A673 (cell line): ENCODE measurements around the gene ERAP2.

Experiments used
- CTCF ChIP-seq: fragments of 300-800, 200-600 bp; sonication (generic); conservative IDR thresholded peaks from 2 replicates; pipeline ENCODE4 v1.5.1; 2017; ENCODE audit warnings: low read depth, mild to moderate bottlenecking, antibody characterized with exemption, low read length, moderate library complexity, mixed read lengths
- EZH2 ChIP-seq: fragments of 200-600 bp; sonication (generic); IDR thresholded peaks from 2 replicates; pipeline ENCODE4 v1.6.1; 2017; ENCODE audit warnings: borderline replicate concordance, low read depth, mild to moderate bottlenecking, mixed read lengths, antibody characterized with exemption, low read length; ENCODE audit not compliant: poor library complexity, severe bottlenecking

- no peak for TF ChIP-seq CTCF
- no peak for TF ChIP-seq EZH2
These were observed 22.2 kb upstream of the ERAP2 start for GRCh38 chr5:96854067-96854466.
